ENCODE results near the gene ATP5PD. TPM values are rescaled to one million over a fixed set of nuclear protein-coding genes. Genes with fewer than 3 reads are reported as not detected.

ATP5PD gene
- total and polyA plus RNA-seq, 2 of the 13 experiments (the other 11 are each of a cell fraction or from before 2014, with no cell fraction given) = 158 to 428 TPM

DNA sequence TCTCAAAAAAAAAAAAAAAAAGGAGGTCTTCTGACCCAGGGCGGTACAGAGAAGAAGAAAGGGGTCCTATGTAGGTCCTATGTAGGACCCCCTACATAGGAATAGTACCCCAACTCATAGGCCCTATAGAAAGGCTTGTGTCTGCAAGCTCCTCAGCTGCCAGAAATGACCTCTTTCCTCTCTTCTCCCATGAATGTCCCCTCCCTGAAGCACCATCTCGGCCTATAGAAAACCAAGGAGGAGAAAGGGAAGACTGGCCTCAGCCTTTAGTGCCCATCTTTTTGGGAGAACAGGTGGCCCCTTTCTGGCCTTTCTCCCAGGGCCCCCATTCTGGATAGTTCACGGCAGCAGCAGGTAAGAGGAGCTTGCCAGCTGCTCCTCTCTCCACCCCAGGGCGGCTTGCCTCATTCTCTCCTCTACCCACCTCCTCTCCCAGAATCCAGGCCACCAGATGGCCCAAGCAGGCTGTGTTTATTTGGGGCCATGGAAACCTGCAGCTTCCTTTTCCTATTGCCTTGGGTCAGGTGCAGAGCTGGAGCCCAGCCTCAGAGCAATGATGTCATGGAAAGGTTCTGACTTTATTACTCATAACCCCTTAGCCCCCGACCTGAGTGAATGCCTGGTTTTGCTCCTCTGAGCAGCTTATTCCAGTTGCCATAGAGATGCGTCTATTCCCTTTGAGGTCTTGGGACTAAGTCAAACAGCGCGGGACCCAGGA is 35.9 kb downstream of the ATP5PD start (continued):
- TF ChIP-seq, protein P1, sequence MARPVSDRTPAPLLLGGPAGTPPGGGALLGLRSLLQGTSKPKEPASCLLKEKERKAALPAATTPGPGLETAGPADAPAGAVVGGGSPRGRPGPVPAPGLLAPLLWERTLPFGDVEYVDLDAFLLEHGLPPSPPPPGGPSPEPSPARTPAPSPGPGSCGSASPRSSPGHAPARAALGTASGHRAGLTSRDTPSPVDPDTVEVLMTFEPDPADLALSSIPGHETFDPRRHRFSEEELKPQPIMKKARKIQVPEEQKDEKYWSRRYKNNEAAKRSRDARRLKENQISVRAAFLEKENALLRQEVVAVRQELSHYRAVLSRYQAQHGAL (CRISPR knock-in tag; IDR thresholded peaks at IDR 0.05; ENCODE audit: not compliant biosample characterization) = no peak
- TF ChIP-seq ZNF878 (CRISPR knock-in tag; IDR thresholded peaks at IDR 0.05) (peak; percentile 23; the same call in 1 of the 2 replicates), ZNF260 (CRISPR knock-in tag; IDR thresholded peaks at IDR 0.05; ENCODE audit: borderline replicate concordance, low read depth) (no peak), SMAD3 (CRISPR knock-in tag; IDR thresholded peaks at IDR 0.05) (no peak), YY1 (IDR thresholded peaks at IDR 0.05; ENCODE audit: insufficient read depth, insufficient replicate concordance, low read depth, low read length) (no peak), JUNB (CRISPR knock-in tag; IDR thresholded peaks at IDR 0.05; ENCODE audit: borderline replicate concordance) (no peak), ZNF296 (CRISPR knock-in tag; conservative IDR thresholded peaks at IDR 0.05) (no peak), PHF5A (CRISPR knock-in tag; IDR thresholded peaks at IDR 0.05; ENCODE audit: low read depth, unreplicated experiment) (no peak), JUN (CRISPR knock-in tag; IDR thresholded peaks at IDR 0.05) (no peak), PAF1 (CRISPR knock-in tag; IDR thresholded peaks at IDR 0.05) (no peak), PITX1 (CRISPR knock-in tag; IDR thresholded peaks at IDR 0.05) (no peak), ZNF772 (CRISPR knock-in tag; IDR thresholded peaks at IDR 0.05) (no peak), SRF (IDR thresholded peaks at IDR 0.05; ENCODE audit: low read depth, low read length) (no peak), NONO (IDR thresholded peaks at IDR 0.05) (no peak), NONO (CRISPR knock-in tag; conservative IDR thresholded peaks at IDR 0.05) (no peak), GATAD2A (CRISPR knock-in tag; IDR thresholded peaks at IDR 0.05) (no peak), JUND (CRISPR knock-in tag; IDR thresholded peaks at IDR 0.05) (no peak), RBM22 (optimal IDR thresholded peaks at IDR 0.05; ENCODE audit: low read length) (no peak)
- TF ChIP-seq, protein P2, sequence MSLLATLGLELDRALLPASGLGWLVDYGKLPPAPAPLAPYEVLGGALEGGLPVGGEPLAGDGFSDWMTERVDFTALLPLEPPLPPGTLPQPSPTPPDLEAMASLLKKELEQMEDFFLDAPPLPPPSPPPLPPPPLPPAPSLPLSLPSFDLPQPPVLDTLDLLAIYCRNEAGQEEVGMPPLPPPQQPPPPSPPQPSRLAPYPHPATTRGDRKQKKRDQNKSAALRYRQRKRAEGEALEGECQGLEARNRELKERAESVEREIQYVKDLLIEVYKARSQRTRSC (CRISPR knock-in tag; IDR thresholded peaks at IDR 0.05; ENCODE audit: low read depth) = no peak
- TF ChIP-seq, protein P3, sequence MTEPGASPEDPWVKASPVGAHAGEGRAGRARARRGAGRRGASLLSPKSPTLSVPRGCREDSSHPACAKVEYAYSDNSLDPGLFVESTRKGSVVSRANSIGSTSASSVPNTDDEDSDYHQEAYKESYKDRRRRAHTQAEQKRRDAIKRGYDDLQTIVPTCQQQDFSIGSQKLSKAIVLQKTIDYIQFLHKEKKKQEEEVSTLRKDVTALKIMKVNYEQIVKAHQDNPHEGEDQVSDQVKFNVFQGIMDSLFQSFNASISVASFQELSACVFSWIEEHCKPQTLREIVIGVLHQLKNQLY (CRISPR knock-in tag; IDR thresholded peaks at IDR 0.05) = no peak
- TF ChIP-seq, protein P4, sequence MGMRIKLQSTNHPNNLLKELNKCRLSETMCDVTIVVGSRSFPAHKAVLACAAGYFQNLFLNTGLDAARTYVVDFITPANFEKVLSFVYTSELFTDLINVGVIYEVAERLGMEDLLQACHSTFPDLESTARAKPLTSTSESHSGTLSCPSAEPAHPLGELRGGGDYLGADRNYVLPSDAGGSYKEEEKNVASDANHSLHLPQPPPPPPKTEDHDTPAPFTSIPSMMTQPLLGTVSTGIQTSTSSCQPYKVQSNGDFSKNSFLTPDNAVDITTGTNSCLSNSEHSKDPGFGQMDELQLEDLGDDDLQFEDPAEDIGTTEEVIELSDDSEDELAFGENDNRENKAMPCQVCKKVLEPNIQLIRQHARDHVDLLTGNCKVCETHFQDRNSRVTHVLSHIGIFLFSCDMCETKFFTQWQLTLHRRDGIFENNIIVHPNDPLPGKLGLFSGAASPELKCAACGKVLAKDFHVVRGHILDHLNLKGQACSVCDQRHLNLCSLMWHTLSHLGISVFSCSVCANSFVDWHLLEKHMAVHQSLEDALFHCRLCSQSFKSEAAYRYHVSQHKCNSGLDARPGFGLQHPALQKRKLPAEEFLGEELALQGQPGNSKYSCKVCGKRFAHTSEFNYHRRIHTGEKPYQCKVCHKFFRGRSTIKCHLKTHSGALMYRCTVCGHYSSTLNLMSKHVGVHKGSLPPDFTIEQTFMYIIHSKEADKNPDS (CRISPR knock-in tag; IDR thresholded peaks at IDR 0.05) = no peak
- TF ChIP-seq, protein P5, sequence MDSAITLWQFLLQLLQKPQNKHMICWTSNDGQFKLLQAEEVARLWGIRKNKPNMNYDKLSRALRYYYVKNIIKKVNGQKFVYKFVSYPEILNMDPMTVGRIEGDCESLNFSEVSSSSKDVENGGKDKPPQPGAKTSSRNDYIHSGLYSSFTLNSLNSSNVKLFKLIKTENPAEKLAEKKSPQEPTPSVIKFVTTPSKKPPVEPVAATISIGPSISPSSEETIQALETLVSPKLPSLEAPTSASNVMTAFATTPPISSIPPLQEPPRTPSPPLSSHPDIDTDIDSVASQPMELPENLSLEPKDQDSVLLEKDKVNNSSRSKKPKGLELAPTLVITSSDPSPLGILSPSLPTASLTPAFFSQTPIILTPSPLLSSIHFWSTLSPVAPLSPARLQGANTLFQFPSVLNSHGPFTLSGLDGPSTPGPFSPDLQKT (CRISPR knock-in tag; IDR thresholded peaks at IDR 0.05; ENCODE audit: borderline replicate concordance) = no peak
- TF ChIP-seq, protein P6, sequence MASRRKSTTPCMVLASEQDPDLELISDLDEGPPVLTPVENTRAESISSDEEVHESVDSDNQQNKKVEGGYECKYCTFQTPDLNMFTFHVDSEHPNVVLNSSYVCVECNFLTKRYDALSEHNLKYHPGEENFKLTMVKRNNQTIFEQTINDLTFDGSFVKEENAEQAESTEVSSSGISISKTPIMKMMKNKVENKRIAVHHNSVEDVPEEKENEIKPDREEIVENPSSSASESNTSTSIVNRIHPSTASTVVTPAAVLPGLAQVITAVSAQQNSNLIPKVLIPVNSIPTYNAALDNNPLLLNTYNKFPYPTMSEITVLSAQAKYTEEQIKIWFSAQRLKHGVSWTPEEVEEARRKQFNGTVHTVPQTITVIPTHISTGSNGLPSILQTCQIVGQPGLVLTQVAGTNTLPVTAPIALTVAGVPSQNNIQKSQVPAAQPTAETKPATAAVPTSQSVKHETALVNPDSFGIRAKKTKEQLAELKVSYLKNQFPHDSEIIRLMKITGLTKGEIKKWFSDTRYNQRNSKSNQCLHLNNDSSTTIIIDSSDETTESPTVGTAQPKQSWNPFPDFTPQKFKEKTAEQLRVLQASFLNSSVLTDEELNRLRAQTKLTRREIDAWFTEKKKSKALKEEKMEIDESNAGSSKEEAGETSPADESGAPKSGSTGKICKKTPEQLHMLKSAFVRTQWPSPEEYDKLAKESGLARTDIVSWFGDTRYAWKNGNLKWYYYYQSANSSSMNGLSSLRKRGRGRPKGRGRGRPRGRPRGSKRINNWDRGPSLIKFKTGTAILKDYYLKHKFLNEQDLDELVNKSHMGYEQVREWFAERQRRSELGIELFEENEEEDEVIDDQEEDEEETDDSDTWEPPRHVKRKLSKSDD (CRISPR knock-in tag; IDR thresholded peaks at IDR 0.05; ENCODE audit: low read depth) = no peak
